Measurements from ENCODE around the gene CYB5D1. TPM values are rescaled to one million over a fixed set of nuclear protein-coding genes. Genes with fewer than 3 reads are reported as not detected.
"Not testable (repeated sequence)": the region's sequence is repeated elsewhere in the genome, so short reads cannot be mapped to it uniquely, and the experiment has no call there.

CYB5D1 gene
- total RNA-seq: 6.5 and 9.0 TPM in 2 replicates

- Histone ChIP-seq H3K27me3 (ENCODE audit: control insufficient read depth, insufficient read depth, low read length) (no peaks in the 10 kb centered on the region), H3K36me3 (ENCODE audit: control insufficient read depth, insufficient read depth, low read length) (peaks cover 11% of the 10 kb centered on the region), H3K4me3 (ENCODE audit: low read depth, low read length) (peak within 1 kb of the TSS; percentile 56)
- TF ChIP-seq CTCF (IDR thresholded peaks at IDR 0.05; ENCODE audit: insufficient read depth, low read length, severe bottlenecking): no peak
- DNase-seq (ENCODE audit: low read depth) (no peak), FAIRE-seq (no peak)
Measured at GRCh38 chr17:7857713-7858521, at the start of gene CYB5D1. TSS of gene CYB5D1 (plus strand) at chr17:7858003. CDS start at chr17:7858135, 132 bp downstream.

GRCh38 chr17:7809086-7809790 is 48.6 kb upstream of the CYB5D1 start:
- no peak for TF ChIP-seq CTCF (IDR thresholded peaks at IDR 0.05; ENCODE audit: insufficient read depth, low read length, severe bottlenecking)
- Histone ChIP-seq H3K36me3 (ENCODE audit: control insufficient read depth, insufficient read depth, low read length) (no peaks in the 10 kb centered on the region), H3K27me3 (ENCODE audit: control insufficient read depth, insufficient read depth, low read length) (no peaks in the 10 kb centered on the region), H3K4me3 (ENCODE audit: low read depth, low read length) (no peak overlapping the region)
- FAIRE-seq (peak; percentile 84), DNase-seq (ENCODE audit: low read depth) (peak; percentile 90)

GRCh38 chr17:7809791-7810343 is 47.9 kb upstream of the CYB5D1 start:
- not testable (repeated sequence) for H3K4me3 ChIP-seq (ENCODE audit: low read depth, low read length)

GRCh38 chr17:7811251-7811650 is 46.6 kb upstream of the CYB5D1 start:
- no peak for TF ChIP-seq CTCF (IDR thresholded peaks at IDR 0.05; ENCODE audit: insufficient read depth, low read length, severe bottlenecking)
- no peak overlapping the region for H3K4me3 ChIP-seq (ENCODE audit: low read depth, low read length)
- H3K27me3 ChIP-seq (ENCODE audit: control insufficient read depth, insufficient read depth, low read length): no peaks in the 10 kb centered on the region
- H3K36me3 ChIP-seq (ENCODE audit: control insufficient read depth, insufficient read depth, low read length): no peaks in the 10 kb centered on the region
- FAIRE-seq (no peak), DNase-seq (ENCODE audit: low read depth) (no peak)

More at GRCh38 chr17:7809791-7810343, 47.9 kb upstream of the CYB5D1 start:
- not testable (repeated sequence) for H3K27me3 ChIP-seq (ENCODE audit: control insufficient read depth, insufficient read depth, low read length); H3K36me3 ChIP-seq (ENCODE audit: control insufficient read depth, insufficient read depth, low read length); FAIRE-seq
- peak; percentile 49 for DNase-seq (ENCODE audit: low read depth)

GRCh38 chr17:7814969-7815368 is 42.8 kb upstream of the CYB5D1 start:
- no peak overlapping the region for H3K4me3 ChIP-seq (ENCODE audit: low read depth, low read length)
- H3K36me3 ChIP-seq (ENCODE audit: control insufficient read depth, insufficient read depth, low read length): no peaks in the 10 kb centered on the region
- no peak for TF ChIP-seq CTCF (IDR thresholded peaks at IDR 0.05; ENCODE audit: insufficient read depth, low read length, severe bottlenecking)
- no peak for FAIRE-seq
- DNase-seq (ENCODE audit: low read depth): no peak
- no peaks in the 10 kb centered on the region for H3K27me3 ChIP-seq (ENCODE audit: control insufficient read depth, insufficient read depth, low read length)

All from bronchial epithelial cell (primary cell).